ENCODE results near the gene RGPD6. TPM values are rescaled to one million over a fixed set of nuclear protein-coding genes. Genes with fewer than 3 reads are reported as not detected.
"Not testable (repeated sequence)": the region's sequence is repeated elsewhere in the genome, so short reads cannot be mapped to it uniquely, and the experiment has no call there.

Gene RGPD6
- total RNA-seq, 1 experiment from 2014 or later, result 28.0 TPM

- ATAC-seq, result peak; percentile 50
- POLR2A ChIA-PET (ENCODE audit: unreplicated experiment); H3K9me2 ChIP-seq (replicated peaks; ENCODE audit: low read length); H3K79me2 ChIP-seq (ENCODE audit: low read length); H3K9ac ChIP-seq (ENCODE audit: low read length); H3K4me3 ChIP-seq (ENCODE audit: low read length); CTCF ChIA-PET; DNase-seq; H2AFZ ChIP-seq (ENCODE audit: low read length); H4K20me1 ChIP-seq (ENCODE audit: low read length); H3K27me3 ChIP-seq (ENCODE audit: low read length); H3K36me3 ChIP-seq (ENCODE audit: low read depth, low read length); H3F3A ChIP-seq (ENCODE audit: low read length, unreplicated experiment); H3K4me2 ChIP-seq (ENCODE audit: low read length); intact Hi-C loops (cut with micrococcal nuclease); BruUV-seq (replicated peaks); H3K27ac ChIP-seq (ENCODE audit: low read length); H3K4me1 ChIP-seq (ENCODE audit: insufficient read depth, low read length); H3K9me3 ChIP-seq (ENCODE audit: low read length): not testable (repeated sequence)
Observed at GRCh38 chr2:110481200-110481599, 95.8 kb downstream of the RGPD6 start.

- H3K27me3 ChIP-seq (ENCODE audit: low read length); POLR2A ChIA-PET (ENCODE audit: unreplicated experiment); DNase-seq; H3F3A ChIP-seq (ENCODE audit: low read length, unreplicated experiment); H3K27ac ChIP-seq (ENCODE audit: low read length); BruUV-seq (replicated peaks); H3K4me1 ChIP-seq (ENCODE audit: insufficient read depth, low read length); H3K9me3 ChIP-seq (ENCODE audit: low read length); H3K4me3 ChIP-seq (ENCODE audit: low read length); H4K20me1 ChIP-seq (ENCODE audit: low read length); H3K36me3 ChIP-seq (ENCODE audit: low read depth, low read length); H3K9me2 ChIP-seq (replicated peaks; ENCODE audit: low read length); intact Hi-C loops (cut with micrococcal nuclease); ATAC-seq; CTCF ChIA-PET; H2AFZ ChIP-seq (ENCODE audit: low read length); H3K9ac ChIP-seq (ENCODE audit: low read length); H3K79me2 ChIP-seq (ENCODE audit: low read length); H3K4me2 ChIP-seq (ENCODE audit: low read length): not testable (repeated sequence)
Observed at GRCh38 chr2:110480084-110480483, 96.9 kb downstream of the RGPD6 start.

GRCh38 chr2:110477370-110477769 is 99.7 kb downstream of the RGPD6 start:
- H2AFZ ChIP-seq (ENCODE audit: low read length); ATAC-seq; CTCF ChIA-PET; H4K20me1 ChIP-seq (ENCODE audit: low read length); H3K9me2 ChIP-seq (replicated peaks; ENCODE audit: low read length); H3K9ac ChIP-seq (ENCODE audit: low read length); DNase-seq; intact Hi-C loops (cut with micrococcal nuclease); H3K4me1 ChIP-seq (ENCODE audit: insufficient read depth, low read length); H3K27ac ChIP-seq (ENCODE audit: low read length); H3K79me2 ChIP-seq (ENCODE audit: low read length); H3F3A ChIP-seq (ENCODE audit: low read length, unreplicated experiment); H3K9me3 ChIP-seq (ENCODE audit: low read length); BruUV-seq (replicated peaks); H3K4me2 ChIP-seq (ENCODE audit: low read length); H3K36me3 ChIP-seq (ENCODE audit: low read depth, low read length); H3K27me3 ChIP-seq (ENCODE audit: low read length); H3K4me3 ChIP-seq (ENCODE audit: low read length); POLR2A ChIA-PET (ENCODE audit: unreplicated experiment): not testable (repeated sequence)

- H3K9ac ChIP-seq (ENCODE audit: low read length); H3K27ac ChIP-seq (ENCODE audit: low read length); CTCF ChIA-PET; H3K4me3 ChIP-seq (ENCODE audit: low read length); H3F3A ChIP-seq (ENCODE audit: low read length, unreplicated experiment); H3K9me2 ChIP-seq (replicated peaks; ENCODE audit: low read length); H3K27me3 ChIP-seq (ENCODE audit: low read length); ATAC-seq; H3K9me3 ChIP-seq (ENCODE audit: low read length); BruUV-seq (replicated peaks); DNase-seq; H3K79me2 ChIP-seq (ENCODE audit: low read length); H3K4me1 ChIP-seq (ENCODE audit: insufficient read depth, low read length); H4K20me1 ChIP-seq (ENCODE audit: low read length); POLR2A ChIA-PET (ENCODE audit: unreplicated experiment); intact Hi-C loops (cut with micrococcal nuclease); H3K36me3 ChIP-seq (ENCODE audit: low read depth, low read length); H3K4me2 ChIP-seq (ENCODE audit: low read length); H2AFZ ChIP-seq (ENCODE audit: low read length): not testable (repeated sequence)
Observed at GRCh38 chr2:110476952-110477351, 100.1 kb downstream of the RGPD6 start.

GRCh38 chr2:110475627-110476359 is 101.2 kb downstream of the RGPD6 start:
- DNase-seq; CTCF ChIA-PET; H3K79me2 ChIP-seq (ENCODE audit: low read length); H3K27ac ChIP-seq (ENCODE audit: low read length); ATAC-seq; intact Hi-C loops (cut with micrococcal nuclease); H3K9ac ChIP-seq (ENCODE audit: low read length); BruUV-seq (replicated peaks); H4K20me1 ChIP-seq (ENCODE audit: low read length); H2AFZ ChIP-seq (ENCODE audit: low read length); H3K9me2 ChIP-seq (replicated peaks; ENCODE audit: low read length); H3K4me3 ChIP-seq (ENCODE audit: low read length); POLR2A ChIA-PET (ENCODE audit: unreplicated experiment); H3K36me3 ChIP-seq (ENCODE audit: low read depth, low read length); H3K4me1 ChIP-seq (ENCODE audit: insufficient read depth, low read length); H3K27me3 ChIP-seq (ENCODE audit: low read length); H3F3A ChIP-seq (ENCODE audit: low read length, unreplicated experiment); H3K9me3 ChIP-seq (ENCODE audit: low read length); H3K4me2 ChIP-seq (ENCODE audit: low read length): not testable (repeated sequence)

- H2AFZ ChIP-seq (ENCODE audit: low read length); H3K27me3 ChIP-seq (ENCODE audit: low read length); DNase-seq; H4K20me1 ChIP-seq (ENCODE audit: low read length); H3K9ac ChIP-seq (ENCODE audit: low read length); H3K9me3 ChIP-seq (ENCODE audit: low read length); H3K79me2 ChIP-seq (ENCODE audit: low read length); H3K4me2 ChIP-seq (ENCODE audit: low read length); intact Hi-C loops (cut with micrococcal nuclease); H3K4me3 ChIP-seq (ENCODE audit: low read length); H3K36me3 ChIP-seq (ENCODE audit: low read depth, low read length); H3F3A ChIP-seq (ENCODE audit: low read length, unreplicated experiment); BruUV-seq (replicated peaks); CTCF ChIA-PET; H3K27ac ChIP-seq (ENCODE audit: low read length); H3K4me1 ChIP-seq (ENCODE audit: insufficient read depth, low read length); POLR2A ChIA-PET (ENCODE audit: unreplicated experiment); H3K9me2 ChIP-seq (replicated peaks; ENCODE audit: low read length): not testable (repeated sequence)
- ATAC-seq, result peak; percentile 96
Observed at GRCh38 chr2:110474898-110475297, 102.1 kb downstream of the RGPD6 start.

- H3K27ac ChIP-seq (ENCODE audit: low read length); H3K9ac ChIP-seq (ENCODE audit: low read length); H3K9me2 ChIP-seq (replicated peaks; ENCODE audit: low read length); H3K4me2 ChIP-seq (ENCODE audit: low read length); intact Hi-C loops (cut with micrococcal nuclease); H3K36me3 ChIP-seq (ENCODE audit: low read depth, low read length); DNase-seq; H3K4me3 ChIP-seq (ENCODE audit: low read length); CTCF ChIA-PET; H4K20me1 ChIP-seq (ENCODE audit: low read length); BruUV-seq (replicated peaks); H3K79me2 ChIP-seq (ENCODE audit: low read length); POLR2A ChIA-PET (ENCODE audit: unreplicated experiment); H3F3A ChIP-seq (ENCODE audit: low read length, unreplicated experiment); H3K27me3 ChIP-seq (ENCODE audit: low read length); H3K9me3 ChIP-seq (ENCODE audit: low read length); ATAC-seq; H3K4me1 ChIP-seq (ENCODE audit: insufficient read depth, low read length); H2AFZ ChIP-seq (ENCODE audit: low read length): not testable (repeated sequence)
Observed at GRCh38 chr2:110473059-110473358, 104.0 kb downstream of the RGPD6 start.
